Omental fat pad (tissue), 4 donors: ENCODE results near the gene RNF144A. TPM values are rescaled to one million over a fixed set of nuclear protein-coding genes. Genes with fewer than 3 reads are reported as not detected.

Experiments used
- ATAC-seq: fragments of 150-250 bp; one replicate; pipeline ENCODE4 v1.9.1; 2016; ENCODE audit warnings: mild to moderate bottlenecking, moderate library complexity; ENCODE audit not compliant: low FRiP score
- DNase-seq: peaks from one replicate; pipeline ENCODE4 v3.0.0-alpha.2; 2019; ENCODE audit warnings: low spot score
- total RNA-seq, 4 donors: library from RNA; depleted of rRNA; stranded (reverse); fragments of >200 nt; gene quantifications; one replicate each; pipeline ENCODE4 v1.1.0, GENCODE V29; 2016
- TF ChIP-seq, protein P1 (sequence below), 3 donors: fragments of 450-650 bp; IDR thresholded peaks; one replicate each; pipeline ENCODE4 v1.5.1; 2016 to 2017; ENCODE audit warnings: antibody characterized with exemption in 3 of 3, mild to moderate bottlenecking in 3 of 3, moderate library complexity in 2 of 3

Gene RNF144A
- total RNA-seq, 4 donors from 2014 or later, result 12.6 to 39.9 (median 16.3) TPM

DNA sequence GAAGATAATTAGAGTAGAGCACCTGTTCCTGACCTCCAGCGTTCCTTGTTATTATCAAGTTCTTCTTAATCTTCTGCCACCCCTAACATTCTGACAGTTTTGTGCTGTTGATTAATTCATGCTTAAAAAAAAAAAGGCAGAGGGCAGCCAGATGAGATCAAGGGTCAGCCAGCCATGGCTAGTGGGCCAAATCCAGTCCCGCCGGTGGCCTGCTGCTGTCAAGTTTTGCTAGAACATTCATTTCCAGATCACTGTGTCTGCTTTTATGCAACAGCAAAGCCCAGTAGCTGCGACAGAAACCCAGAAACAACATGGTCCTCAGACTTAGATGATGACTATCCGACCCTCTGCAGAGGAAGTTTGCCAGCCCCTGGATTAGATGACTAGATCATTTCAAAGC, 101.6 kb downstream of the RNF144A start:
- DNase-seq, result no peak
- TF ChIP-seq, protein P1, sequence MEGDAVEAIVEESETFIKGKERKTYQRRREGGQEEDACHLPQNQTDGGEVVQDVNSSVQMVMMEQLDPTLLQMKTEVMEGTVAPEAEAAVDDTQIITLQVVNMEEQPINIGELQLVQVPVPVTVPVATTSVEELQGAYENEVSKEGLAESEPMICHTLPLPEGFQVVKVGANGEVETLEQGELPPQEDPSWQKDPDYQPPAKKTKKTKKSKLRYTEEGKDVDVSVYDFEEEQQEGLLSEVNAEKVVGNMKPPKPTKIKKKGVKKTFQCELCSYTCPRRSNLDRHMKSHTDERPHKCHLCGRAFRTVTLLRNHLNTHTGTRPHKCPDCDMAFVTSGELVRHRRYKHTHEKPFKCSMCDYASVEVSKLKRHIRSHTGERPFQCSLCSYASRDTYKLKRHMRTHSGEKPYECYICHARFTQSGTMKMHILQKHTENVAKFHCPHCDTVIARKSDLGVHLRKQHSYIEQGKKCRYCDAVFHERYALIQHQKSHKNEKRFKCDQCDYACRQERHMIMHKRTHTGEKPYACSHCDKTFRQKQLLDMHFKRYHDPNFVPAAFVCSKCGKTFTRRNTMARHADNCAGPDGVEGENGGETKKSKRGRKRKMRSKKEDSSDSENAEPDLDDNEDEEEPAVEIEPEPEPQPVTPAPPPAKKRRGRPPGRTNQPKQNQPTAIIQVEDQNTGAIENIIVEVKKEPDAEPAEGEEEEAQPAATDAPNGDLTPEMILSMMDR (IDR thresholded peaks at IDR 0.05), result no peak
- no peak for ATAC-seq

DNA sequence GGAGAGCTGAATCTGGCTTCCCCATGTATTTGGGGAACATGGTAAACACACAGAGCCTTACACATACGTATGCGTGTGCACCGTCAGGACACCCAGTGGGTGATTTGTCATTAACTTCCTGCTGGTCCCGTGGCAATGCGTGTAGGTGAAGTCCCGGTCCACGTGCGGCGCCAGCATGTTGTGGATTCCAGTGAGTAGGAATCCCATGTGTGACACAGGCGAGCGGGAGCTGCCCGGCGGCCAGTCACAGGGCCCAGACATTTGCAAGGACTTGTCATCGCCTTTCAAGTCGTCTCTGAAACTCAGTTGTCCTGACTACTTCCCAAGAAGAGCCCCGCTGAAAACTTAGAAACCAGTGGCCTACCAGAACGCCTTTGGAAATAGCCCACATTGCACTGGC, 102.0 kb downstream of the RNF144A start:
- no peak for DNase-seq
- ATAC-seq, result no peak
- TF ChIP-seq, protein P1 (IDR thresholded peaks at IDR 0.05), result no peak

DNA sequence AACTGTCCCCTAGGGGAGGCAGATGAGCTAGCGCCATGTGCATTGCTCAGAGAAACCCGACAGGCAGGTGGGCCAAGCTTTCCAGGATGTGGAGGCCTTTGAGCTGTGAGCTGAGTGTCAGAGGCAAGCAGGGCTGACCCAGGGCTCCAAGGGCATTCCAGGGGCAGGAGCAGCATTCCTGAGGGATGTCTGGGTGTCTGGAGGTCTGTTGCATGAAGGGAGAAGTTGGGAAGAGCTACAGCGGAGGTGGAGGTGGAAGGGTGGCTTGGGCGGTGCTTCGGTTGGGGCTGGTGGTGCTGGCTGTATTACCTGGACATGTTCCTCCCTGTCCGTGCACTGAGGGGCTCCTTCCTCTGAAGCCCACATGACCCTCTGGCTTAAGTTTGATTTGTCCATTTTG, 102.8 kb downstream of the RNF144A start:
- TF ChIP-seq, protein P1 (IDR thresholded peaks at IDR 0.05), result no peak
- ATAC-seq, result no peak

DNA sequence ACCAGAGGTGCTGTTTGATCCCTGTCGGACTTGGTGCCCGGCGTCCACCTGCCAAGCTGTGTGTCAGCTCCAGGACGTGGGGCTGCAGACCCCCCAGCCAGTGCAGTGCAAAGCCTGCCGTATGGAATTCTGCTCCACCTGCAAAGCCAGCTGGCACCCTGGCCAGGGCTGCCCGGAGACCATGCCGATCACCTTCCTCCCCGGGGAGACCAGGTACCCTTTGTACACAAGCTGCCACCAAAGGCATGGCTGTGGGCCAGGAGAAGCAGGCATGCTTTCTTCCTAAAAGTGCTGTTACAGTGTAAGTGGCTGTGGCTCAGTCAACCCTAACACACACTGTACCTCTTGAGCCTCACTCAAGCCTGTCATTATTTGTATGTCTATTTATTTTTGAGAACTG, 103.3 kb downstream of the RNF144A start:
- TF ChIP-seq, protein P1 (IDR thresholded peaks at IDR 0.05), result no peak
- ATAC-seq, result no peak
- no peak for DNase-seq

More for the DNA sequence above, 102.8 kb downstream of the RNF144A start:
- no peak for DNase-seq

DNA sequence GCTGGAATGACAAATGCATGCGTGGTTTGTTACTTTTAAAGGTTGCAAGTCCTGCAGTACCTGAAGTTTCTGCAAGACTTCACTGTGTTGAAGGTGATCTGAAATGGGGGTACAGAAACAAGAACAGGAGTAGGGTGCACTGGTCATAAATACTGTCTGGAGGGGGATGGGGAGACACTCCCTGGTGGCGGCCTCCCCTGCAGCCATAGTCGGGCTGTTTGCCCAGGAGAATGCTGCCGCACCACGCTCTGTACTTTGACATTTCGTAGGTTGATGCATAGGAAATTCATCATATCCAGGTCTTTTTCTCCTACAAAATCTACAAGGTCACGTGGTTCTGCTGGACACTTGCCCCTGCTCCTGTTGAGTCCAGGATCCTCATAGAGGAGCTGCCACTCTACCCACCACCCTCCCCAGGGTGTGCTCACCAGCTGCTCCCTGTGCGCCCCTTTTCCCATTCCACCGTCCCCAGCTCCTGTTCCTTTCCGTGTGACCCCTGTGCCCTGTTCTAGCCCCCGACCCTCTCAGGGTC, 103.8 kb downstream of the RNF144A start:
- DNase-seq (no peak), ATAC-seq (no peak)
- TF ChIP-seq, protein P1 (IDR thresholded peaks at IDR 0.05), result no peak

DNA sequence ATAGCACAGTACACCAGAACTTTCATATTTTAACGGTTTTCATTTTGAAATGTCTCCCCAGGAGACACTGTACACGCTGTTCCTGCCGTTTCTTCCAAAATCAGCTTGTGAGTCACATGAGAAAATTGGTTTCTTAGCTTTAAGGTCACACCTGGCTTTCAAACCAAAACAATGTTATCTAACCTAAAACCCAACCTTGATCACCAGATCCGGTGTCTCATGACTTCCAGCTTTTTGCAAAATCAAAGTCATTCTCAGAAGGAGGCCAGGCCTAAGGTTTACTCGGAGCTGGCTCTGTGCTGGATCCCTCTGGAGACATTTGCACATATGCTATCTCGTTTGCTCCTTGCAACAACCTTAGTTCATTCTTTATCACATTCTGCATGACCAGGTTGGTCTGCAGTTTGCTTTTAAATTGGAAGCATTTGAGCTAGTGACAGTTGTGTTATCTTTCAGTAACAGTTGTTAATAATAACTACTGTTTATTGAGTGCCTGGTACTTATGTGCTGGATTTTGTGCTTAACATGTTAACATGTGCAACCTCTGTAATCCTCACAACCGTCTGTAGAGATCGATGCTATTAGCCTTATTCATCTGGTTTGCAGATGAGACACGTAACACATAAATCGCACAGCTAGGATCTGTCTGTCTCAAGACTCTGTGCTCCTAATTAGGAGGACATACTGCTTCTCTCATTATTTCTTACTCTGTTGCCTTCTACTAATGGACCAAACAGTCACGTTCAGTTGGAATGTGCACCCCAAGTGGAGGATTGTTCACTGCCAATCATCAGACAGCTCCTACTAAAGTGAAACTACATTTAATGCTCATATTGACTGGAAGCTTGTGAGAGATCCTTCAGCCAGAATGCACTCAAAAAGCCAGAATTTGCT, 105.5 kb downstream of the RNF144A start:
- TF ChIP-seq, protein P1 (IDR thresholded peaks at IDR 0.05), result no peak
- no peak for ATAC-seq

DNA sequence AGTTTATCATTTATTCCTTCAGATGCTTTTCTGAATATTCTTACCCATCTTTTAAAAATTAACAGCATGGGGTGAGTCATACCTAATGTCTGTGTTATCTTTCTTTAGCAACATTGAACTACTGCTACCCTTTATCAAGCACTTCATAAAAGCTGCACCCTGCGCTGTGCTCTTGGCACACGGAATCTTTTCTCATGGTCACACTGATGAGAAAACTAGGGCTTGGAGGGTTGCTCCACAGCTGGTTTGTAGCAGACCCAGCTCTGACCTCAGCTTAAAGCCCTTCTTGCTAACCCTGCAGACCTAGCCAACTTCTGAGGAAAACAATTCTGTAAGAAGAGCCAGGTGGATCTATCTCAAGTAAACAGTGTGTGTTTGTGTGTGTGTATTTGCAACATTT, 106.3 kb downstream of the RNF144A start:
- TF ChIP-seq, protein P1 (IDR thresholded peaks at IDR 0.05), result no peak
- ATAC-seq, result no peak
- no peak for DNase-seq

More for the DNA sequence above, 105.5 kb downstream of the RNF144A start:
- DNase-seq, result no peak
